ENCODE results near the gene SMARCA4.

GRCh38 chr19:10985502-10985901, 24.7 kb downstream of the SMARCA4 start:
- no peak for TF ChIP-seq CTCF (IDR thresholded peaks at IDR 0.05; ENCODE audit: poor library complexity)
- no peak for TF ChIP-seq EZH2phosphoT487 (IDR thresholded peaks at IDR 0.05; ENCODE audit: low read depth, severe bottlenecking, unreplicated experiment)

All from hepatocyte (in vitro differentiated cells).